ENCODE results near the gene SLC17A7.

SLC17A7 gene

DNA sequence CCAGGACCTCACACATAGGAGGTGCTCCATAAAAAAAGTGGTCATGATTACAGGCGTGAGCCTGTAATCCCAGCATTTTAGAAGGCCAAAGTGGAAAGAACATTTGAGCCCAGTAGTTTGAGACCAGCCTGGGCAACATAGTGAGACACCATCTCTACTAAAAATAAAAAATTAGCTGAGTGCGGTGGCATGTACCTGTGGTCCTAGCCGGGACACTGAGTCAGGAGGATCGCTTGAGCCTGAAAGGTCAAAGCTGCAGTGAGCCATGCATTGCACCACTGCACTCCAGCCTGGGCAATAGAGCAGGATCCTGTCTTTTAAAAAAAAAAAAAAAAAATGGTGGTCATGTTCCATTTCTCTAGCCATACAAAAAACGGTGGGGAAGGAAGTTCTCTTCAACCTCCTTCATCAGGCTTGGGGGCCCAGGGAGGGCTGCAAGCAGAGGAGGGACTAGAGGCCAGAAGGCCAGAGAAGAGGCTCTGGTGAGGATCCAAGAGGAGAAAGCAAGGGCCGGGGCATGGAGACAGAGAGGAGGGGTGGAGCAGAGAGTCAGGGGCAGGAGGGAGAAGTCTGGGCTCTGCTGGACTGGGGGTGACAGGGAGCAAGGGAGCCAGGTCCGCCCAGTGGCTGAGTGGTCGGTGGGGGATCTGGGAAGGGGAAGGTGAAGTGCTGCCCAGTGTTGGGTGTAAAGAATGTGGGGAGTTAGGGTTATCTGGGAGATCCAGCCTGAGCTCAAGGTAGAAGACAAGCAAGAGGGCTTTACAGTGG is 44.4 kb downstream of the SLC17A7 start:
- H3K27ac ChIP-seq, result no peak overlapping the region
- TF ChIP-seq ZFX (IDR thresholded peaks at IDR 0.05), result no peak
- TF ChIP-seq, protein P1, sequence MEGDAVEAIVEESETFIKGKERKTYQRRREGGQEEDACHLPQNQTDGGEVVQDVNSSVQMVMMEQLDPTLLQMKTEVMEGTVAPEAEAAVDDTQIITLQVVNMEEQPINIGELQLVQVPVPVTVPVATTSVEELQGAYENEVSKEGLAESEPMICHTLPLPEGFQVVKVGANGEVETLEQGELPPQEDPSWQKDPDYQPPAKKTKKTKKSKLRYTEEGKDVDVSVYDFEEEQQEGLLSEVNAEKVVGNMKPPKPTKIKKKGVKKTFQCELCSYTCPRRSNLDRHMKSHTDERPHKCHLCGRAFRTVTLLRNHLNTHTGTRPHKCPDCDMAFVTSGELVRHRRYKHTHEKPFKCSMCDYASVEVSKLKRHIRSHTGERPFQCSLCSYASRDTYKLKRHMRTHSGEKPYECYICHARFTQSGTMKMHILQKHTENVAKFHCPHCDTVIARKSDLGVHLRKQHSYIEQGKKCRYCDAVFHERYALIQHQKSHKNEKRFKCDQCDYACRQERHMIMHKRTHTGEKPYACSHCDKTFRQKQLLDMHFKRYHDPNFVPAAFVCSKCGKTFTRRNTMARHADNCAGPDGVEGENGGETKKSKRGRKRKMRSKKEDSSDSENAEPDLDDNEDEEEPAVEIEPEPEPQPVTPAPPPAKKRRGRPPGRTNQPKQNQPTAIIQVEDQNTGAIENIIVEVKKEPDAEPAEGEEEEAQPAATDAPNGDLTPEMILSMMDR (conservative IDR thresholded peaks at IDR 0.05), result no peak

DNA sequence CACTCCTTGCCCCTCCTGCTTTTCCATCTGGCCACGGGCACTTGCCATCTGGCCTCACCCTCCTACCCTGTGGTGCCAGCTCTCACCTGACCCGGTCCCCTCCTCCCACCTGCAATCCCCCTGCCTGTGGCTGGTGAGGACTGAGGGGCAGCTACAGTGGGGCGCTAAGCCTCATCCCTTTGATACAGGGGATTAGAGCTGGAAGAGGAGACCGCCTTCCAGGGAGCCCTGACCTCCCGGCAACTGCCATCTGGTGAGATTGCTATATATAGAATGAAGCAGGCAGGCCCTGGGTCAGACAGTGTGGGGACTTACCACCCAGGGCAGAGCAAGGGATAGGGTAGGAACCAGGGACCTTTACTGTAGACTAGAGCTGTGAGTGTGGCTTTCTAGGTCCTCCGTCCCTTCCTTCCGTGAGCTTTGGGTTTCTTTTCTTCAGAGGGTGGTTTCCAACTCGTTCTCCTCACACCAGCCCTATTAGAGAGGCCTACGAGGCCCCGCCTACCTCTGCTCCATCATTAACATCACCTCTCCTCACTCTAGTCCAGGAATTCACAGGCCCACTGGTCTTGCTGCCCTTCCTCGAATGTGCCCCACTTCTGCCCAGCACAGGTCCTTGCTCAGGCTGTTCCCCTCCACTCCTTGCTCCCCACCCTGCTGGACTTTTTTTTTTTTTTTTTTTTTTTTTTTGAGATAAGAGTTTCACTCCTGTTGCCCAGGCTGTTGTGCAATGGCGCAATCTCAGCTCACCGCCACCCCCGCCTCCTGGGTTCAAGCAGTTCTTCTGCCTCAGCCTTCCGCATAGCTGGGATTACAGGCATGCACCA is 45.5 kb downstream of the SLC17A7 start:
- H3K27ac ChIP-seq, result no peak overlapping the region
- TF ChIP-seq ZFX (IDR thresholded peaks at IDR 0.05), result no peak
- TF ChIP-seq, protein P1 (conservative IDR thresholded peaks at IDR 0.05), result no peak

DNA sequence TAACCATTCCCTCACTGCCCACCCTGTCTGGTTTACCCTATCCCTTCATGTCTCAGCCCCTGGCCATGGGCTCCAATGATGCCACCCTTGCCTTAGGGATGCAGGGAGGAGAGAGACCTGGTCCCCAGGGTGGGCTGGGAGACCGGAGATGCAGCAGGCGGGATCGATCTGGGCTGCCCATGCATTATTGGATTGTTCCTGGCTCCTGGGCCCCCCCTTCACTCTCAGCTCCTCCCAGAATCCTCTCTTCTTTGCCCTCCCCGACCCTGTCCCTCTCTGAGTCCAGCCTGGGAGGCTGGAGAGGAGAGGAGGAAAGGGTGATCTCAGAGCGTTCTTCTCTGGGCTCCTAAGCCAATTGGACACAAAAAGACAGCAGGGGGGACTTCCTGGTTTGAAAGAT is 47.4 kb downstream of the SLC17A7 start:
- no peak overlapping the region for H3K27ac ChIP-seq
- TF ChIP-seq, protein P1 (conservative IDR thresholded peaks at IDR 0.05), result no peak
- TF ChIP-seq ZFX (IDR thresholded peaks at IDR 0.05), result no peak

- no peak for TF ChIP-seq ZFX (IDR thresholded peaks at IDR 0.05)
- TF ChIP-seq, protein P1 (conservative IDR thresholded peaks at IDR 0.05), result peak; percentile 96
- H3K27ac ChIP-seq, result no peak overlapping the region
Observed at GRCh38 chr19:49391581-49392399, 49.5 kb downstream of the SLC17A7 start.

GRCh38 chr19:49390929-49391359 is 50.4 kb downstream of the SLC17A7 start:
- TF ChIP-seq, protein P1 (conservative IDR thresholded peaks at IDR 0.05), result no peak
- TF ChIP-seq ZFX (IDR thresholded peaks at IDR 0.05), result no peak
- no peak overlapping the region for H3K27ac ChIP-seq

DNA sequence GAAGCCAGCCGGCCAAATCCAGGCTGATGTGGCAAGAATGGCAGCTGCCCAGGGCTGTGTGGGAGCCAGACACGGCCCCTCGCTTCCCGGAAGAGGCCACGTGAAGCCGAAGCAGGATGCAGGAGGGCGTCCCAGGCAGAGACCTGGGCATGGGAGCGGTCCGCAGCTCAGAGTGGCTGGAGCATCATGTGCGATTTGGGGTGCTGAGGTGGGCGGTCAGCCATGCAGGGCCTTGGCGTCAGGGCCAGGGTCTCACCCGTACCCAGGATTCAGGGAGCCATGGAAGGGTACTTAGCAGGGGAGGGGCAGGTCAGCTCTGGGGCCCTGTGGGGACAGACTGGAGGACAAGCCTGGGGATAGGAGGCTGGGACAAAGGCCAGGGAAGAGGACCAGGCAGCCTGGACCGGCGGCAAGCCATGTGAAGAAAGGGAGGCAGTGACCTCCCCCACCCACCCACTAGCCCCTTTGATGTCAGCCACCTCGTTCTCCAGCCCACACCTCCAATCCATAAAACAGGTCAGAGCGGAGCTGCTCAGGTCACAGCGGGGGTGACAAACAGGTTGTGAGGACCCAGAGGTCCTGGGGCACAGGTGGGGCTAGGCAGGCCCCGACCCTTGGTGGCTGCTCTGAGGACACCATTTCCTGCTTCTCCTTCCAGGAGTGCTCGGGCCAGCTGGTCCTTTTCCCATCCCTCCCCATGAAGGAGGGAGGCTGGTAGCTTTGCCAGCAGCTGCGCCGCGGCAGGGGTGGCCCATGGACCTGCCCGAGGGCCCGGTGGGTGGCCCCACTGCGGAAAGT is 51.0 kb downstream of the SLC17A7 start:
- no peak overlapping the region for H3K27ac ChIP-seq
- TF ChIP-seq, protein P1 (conservative IDR thresholded peaks at IDR 0.05), result no peak
- TF ChIP-seq ZFX (IDR thresholded peaks at IDR 0.05), result no peak

All from C4-2B (cell line).